Ascending aorta (tissue), 2 donors: Measurements from ENCODE around the gene SMURF1. TPM values are rescaled to one million over a fixed set of nuclear protein-coding genes. Genes with fewer than 3 reads are reported as not detected.

Source experiments
- DNase-seq, 2 donors: peaks; one replicate each; pipeline ENCODE4 v3.0.0-alpha.2; 2019; ENCODE audit warnings: low spot score in 2 of 2
- H3K27ac ChIP-seq, 2 donors: fragments of 200-600 bp; sonication (generic); one replicate each; pipeline ENCODE4 v1.5.1; 2016 to 2017; ENCODE audit warnings: mild to moderate bottlenecking in 1 of 2
- H3K27me3 ChIP-seq: fragments of 200-600 bp; sonication (generic); one replicate; pipeline ENCODE4 v1.5.1; 2017
- H3K36me3 ChIP-seq, 2 donors: fragments of 200-600 bp; sonication (generic); one replicate each; pipeline ENCODE4 v1.5.1; 2016
- H3K4me1 ChIP-seq, 2 donors: fragments of 200-600 bp; sonication (generic); one replicate each; pipeline ENCODE4 v1.5.1; 2016 to 2017; ENCODE audit warnings: mild to moderate bottlenecking in 1 of 2
- H3K4me3 ChIP-seq, 2 donors: fragments of 200-600 bp; sonication (generic); one replicate each; pipeline ENCODE4 v1.5.1; 2016 to 2017; ENCODE audit warnings: mild to moderate bottlenecking in 1 of 2
- H3K9me3 ChIP-seq, 2 donors: fragments of 200-600 bp; sonication (generic); one replicate each; pipeline ENCODE4 v1.5.1; 2016
- intact Hi-C: fragments of 100-400 bp; cut with DNase I; formaldehyde crosslinking; loops from one replicate; pipeline ENCODE4 v1.15.1; 2023
- total RNA-seq: library from RNA; depleted of rRNA; stranded (reverse); fragments of >200 nt; gene quantifications from one replicate; pipeline ENCODE4 v1.1.0, GENCODE V29; 2016
- TF ChIP-seq, protein P1 (sequence below), 3 experiments: fragments of 200-600 bp in 2 of 3; fragments of 450-650 bp in 1 of 3; sonication (generic) in 2 of 3; IDR thresholded peaks; one replicate each; pipeline ENCODE4 v1.5.1; 2016 to 2019; ENCODE audit warnings: antibody characterized with exemption in 3 of 3, mild to moderate bottlenecking in 1 of 3, moderate library complexity in 1 of 3

The SMURF1 gene
- total RNA-seq, 1 donor from 2014 or later, result 26.5 TPM

- Histone ChIP-seq H3K4me3 (peak overlapping the region; percentile 9 to 11), H3K4me1 (peaks cover 6 to 39% of the 10 kb centered on the region in 2 donors), H3K9me3 (peaks cover 6 to 9% of the 10 kb centered on the region in 2 donors), H3K36me3 (no peaks in the 10 kb centered on the region), H3K27ac (peak overlapping the region; percentile 73 to 80), H3K27me3 (no peaks in the 10 kb centered on the region)
- DNase-seq, result no peak
- intact Hi-C loops, result loop anchor here (5.0 kb wide), 1 partner anchor 48 kb away; no protein-coding TSS in a partner anchor
- TF ChIP-seq, protein P1, sequence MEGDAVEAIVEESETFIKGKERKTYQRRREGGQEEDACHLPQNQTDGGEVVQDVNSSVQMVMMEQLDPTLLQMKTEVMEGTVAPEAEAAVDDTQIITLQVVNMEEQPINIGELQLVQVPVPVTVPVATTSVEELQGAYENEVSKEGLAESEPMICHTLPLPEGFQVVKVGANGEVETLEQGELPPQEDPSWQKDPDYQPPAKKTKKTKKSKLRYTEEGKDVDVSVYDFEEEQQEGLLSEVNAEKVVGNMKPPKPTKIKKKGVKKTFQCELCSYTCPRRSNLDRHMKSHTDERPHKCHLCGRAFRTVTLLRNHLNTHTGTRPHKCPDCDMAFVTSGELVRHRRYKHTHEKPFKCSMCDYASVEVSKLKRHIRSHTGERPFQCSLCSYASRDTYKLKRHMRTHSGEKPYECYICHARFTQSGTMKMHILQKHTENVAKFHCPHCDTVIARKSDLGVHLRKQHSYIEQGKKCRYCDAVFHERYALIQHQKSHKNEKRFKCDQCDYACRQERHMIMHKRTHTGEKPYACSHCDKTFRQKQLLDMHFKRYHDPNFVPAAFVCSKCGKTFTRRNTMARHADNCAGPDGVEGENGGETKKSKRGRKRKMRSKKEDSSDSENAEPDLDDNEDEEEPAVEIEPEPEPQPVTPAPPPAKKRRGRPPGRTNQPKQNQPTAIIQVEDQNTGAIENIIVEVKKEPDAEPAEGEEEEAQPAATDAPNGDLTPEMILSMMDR (IDR thresholded peaks at IDR 0.05), result no peak
Measured at GRCh38 chr7:99095698-99096097, 48.2 kb downstream of the SMURF1 start.

DNA sequence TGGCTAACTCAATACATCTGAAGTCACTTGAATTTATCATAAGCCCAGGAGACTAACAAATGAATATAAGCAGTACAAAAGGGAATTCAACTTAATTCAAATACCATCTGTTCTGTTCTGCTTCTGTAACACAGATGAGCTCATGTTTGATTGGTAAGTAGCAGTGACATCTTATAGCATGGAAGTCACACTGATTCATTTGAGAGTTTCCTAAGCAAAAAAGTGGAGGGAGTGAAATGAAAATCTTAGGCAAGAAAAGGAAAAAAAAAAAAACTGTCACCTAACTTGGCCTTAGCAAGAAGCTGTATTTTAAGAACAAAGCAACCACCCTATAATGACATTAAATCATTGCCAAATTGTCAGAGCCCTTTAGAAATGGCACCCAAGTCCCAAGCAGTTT, 49.5 kb downstream of the SMURF1 start:
- Histone ChIP-seq H3K27me3 (no peaks in the 10 kb centered on the region), H3K4me1 (peaks cover 6 to 37% of the 10 kb centered on the region in 2 donors), H3K27ac (peak overlapping the region; percentile 37 to 80), H3K4me3 (no peak overlapping the region), H3K36me3 (no peaks in the 10 kb centered on the region), H3K9me3 (peaks cover 6 to 9% of the 10 kb centered on the region in 2 donors)
- TF ChIP-seq, protein P1 (IDR thresholded peaks at IDR 0.05), result no peak
- intact Hi-C loops, result no loop called here
- no peak for DNase-seq

DNA sequence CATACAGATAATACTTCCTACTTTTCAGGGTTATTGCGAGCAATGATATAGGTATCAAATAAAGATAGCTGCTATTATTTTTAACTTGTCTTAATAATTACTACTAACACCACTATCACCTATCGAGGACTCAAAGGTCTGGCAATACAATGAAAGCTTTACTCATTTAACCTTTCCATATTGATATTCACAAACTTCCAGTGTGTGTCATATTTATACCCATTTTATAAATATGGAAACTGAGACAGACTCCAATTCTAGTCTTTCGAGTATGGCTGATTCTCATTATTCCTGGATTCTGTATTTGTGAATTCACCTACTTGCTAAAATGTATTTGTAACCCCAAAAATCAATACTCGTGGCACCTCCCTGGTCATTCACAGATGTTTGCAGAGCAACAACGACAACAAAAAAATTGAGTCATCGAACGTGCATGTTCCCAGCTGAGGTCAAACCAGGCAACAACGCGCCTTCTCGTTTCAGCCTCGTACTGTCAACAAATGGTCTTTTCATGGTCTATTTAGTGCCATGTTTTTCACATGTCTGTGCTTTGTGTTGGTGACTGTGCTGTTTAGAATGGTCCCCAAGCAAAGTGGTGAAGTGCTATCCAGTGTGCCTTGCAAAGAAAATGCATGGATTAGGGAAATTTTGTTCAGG, 51.7 kb downstream of the SMURF1 start:
- peaks cover 3 to 29% of the 10 kb centered on the region in 2 donors for H3K4me1 ChIP-seq
- intact Hi-C loops, result no loop called here
- no peak overlapping the region for H3K4me3 ChIP-seq
- no peak for DNase-seq
- peaks cover under 1% of the 10 kb centered on the region in 2 donors for H3K9me3 ChIP-seq
- TF ChIP-seq, protein P1 (IDR thresholded peaks at IDR 0.05), result no peak
- H3K36me3 ChIP-seq, result no peaks in the 10 kb centered on the region
- H3K27me3 ChIP-seq, result no peaks in the 10 kb centered on the region
- H3K27ac ChIP-seq, result peak overlapping the region in 1 of 2 donors; percentile 38

GRCh38 chr7:99090771-99091542, 53.0 kb downstream of the SMURF1 start:
- intact Hi-C loops, result no loop called here
- peak overlapping the region in 1 of 2 donors; percentile 38 for H3K27ac ChIP-seq
- H3K4me3 ChIP-seq, result no peak overlapping the region
- no peaks in the 10 kb centered on the region for H3K36me3 ChIP-seq
- peaks cover 3 to 18% of the 10 kb centered on the region in 2 donors for H3K4me1 ChIP-seq
- H3K9me3 ChIP-seq, result no peaks in the 10 kb centered on the region
- H3K27me3 ChIP-seq, result no peaks in the 10 kb centered on the region
- DNase-seq, result no peak
- TF ChIP-seq, protein P1 (IDR thresholded peaks at IDR 0.05), result no peak

GRCh38 chr7:99089914-99090629, 53.8 kb downstream of the SMURF1 start:
- H3K27me3 ChIP-seq, result no peaks in the 10 kb centered on the region
- no peak overlapping the region for H3K27ac ChIP-seq
- intact Hi-C loops, result no loop called here
- no peaks in the 10 kb centered on the region for H3K9me3 ChIP-seq
- no peak overlapping the region for H3K4me3 ChIP-seq
- H3K4me1 ChIP-seq, result peaks cover 0 to 9% of the 10 kb centered on the region in 2 donors
- DNase-seq, result no peak
- TF ChIP-seq, protein P1 (IDR thresholded peaks at IDR 0.05), result no peak
- no peaks in the 10 kb centered on the region for H3K36me3 ChIP-seq
